MM.1S (cell line): Measurements from ENCODE around the gene LORICRIN.

ENCODE experiments used
- CTCF ChIP-seq: fragments of 300-600 bp; sonication (generic); IDR thresholded peaks from 2 replicates; pipeline ENCODE4 v1.5.1; 2016; ENCODE audit warnings: antibody characterized with exemption, low read length, mixed read lengths
- EZH2 ChIP-seq: fragments of 300-600 bp; sonication (generic); optimal IDR thresholded peaks from 2 replicates; pipeline ENCODE3; 2017; ENCODE audit warnings: low read depth, mild to moderate bottlenecking, antibody characterized with exemption, low read length, mixed read lengths
- EZH2phosphoT487 ChIP-seq: fragments of 300-600 bp; sonication (generic); IDR thresholded peaks from 2 replicates; pipeline ENCODE4 v1.6.1; 2018; ENCODE audit warnings: antibody characterized with exemption, low read length

GRCh38 chr1:153261281-153262069 lies 2.0 kb downstream of the LORICRIN start:
- TF ChIP-seq CTCF = no peak
- no peak for TF ChIP-seq EZH2
- TF ChIP-seq EZH2phosphoT487 = no peak
